ENCODE results near the gene SLAMF9.

SLAMF9 gene

DNA sequence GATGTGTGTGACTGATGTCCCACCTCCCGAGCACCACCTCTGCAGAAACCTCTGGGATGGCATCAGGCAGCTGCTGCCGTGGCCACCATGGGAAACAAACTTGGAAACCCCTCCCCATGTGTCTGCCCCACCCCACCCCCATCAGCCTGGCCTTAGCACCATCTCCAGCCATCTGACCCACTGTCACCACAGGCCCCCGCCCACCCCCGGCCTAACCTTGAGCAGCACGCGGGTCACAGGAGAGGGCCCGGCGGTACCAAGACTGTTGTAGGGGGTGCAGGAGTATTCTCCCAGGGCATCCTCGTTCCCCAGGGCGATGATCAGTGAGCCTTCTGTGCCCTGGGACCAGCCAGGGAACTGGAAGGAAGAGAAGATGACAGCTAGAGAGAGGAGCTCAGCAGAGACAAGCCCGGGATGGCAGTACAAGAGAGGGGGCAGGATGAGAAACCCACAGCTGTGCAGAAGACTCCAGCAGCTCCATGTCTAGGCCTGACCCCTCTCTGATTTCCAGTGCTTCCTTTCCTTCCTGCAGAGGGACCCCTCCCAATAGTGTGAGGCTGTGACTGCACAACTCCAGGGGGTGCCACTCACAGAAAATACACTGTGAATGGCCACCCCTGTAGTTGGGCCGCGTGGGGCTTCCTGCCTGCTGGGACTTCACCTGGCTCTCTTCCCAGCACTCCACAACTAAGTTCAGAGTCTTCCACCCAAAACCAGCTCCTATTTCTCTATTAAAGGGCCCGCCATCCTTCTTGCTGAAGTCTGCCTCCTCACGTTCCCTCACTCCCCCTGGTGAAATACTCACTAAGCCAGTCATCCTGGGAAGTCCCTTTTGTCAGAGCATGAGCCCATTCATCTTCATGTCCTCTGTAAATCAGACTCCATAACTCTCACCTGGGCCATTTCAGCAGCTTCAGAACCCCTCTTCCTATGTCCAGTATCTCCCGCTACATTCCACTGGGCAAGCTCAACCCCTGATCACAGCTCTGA is 21.4 kb downstream of the SLAMF9 start:
- no peak for DNase-seq

DNA sequence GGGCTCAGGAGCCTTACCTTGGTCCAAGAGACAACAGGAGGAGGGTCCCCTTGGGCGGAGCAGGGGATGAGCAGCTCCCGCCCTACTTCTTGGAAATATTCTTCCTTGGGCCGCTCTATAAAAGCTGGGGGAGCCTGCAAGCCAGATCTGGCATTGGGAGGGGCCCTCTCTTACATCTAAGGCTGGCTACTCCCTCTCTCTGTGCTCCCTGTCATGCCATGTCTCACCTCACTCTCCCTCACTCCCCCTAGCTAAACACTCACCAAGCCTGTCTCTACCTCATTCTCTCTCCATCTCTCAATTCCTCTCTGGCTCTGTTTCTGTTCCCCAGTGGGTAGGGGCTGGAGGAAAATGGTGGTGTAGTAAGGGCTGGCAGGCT is 22.3 kb downstream of the SLAMF9 start:
- no peak for DNase-seq

DNA sequence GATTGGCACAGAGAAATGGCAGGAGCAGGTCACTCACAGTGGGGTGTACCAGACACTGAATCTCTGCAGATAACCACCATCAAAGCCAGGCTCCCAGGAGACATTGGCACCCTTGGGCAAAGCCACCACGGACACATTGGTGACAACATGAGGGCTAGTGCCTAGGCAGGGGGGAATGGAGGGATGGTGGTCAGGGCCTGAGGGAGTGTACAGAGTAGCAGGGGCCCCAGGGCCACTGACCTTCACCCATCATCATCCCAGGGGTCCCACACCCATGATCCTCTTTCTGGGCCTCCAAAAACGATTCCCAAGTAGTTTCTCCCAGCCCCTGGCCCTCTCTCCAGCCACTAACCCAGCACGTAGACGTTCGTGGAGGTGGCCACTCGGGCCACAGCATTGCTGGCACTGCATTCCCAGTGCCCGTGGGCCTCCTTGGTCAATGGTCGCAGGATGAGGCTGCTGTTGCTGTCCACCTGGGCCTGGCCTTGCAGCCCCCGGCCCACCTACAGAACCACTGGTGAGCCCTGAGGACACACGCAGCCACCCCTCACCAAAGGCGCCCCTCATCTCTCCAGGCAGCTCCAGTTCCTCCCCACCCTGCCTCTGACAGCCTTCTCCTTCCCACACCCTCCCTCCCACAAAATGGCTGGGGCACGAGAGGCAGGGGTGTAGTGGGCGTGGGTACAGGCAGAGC is 22.8 kb downstream of the SLAMF9 start:
- no peak for DNase-seq

DNA sequence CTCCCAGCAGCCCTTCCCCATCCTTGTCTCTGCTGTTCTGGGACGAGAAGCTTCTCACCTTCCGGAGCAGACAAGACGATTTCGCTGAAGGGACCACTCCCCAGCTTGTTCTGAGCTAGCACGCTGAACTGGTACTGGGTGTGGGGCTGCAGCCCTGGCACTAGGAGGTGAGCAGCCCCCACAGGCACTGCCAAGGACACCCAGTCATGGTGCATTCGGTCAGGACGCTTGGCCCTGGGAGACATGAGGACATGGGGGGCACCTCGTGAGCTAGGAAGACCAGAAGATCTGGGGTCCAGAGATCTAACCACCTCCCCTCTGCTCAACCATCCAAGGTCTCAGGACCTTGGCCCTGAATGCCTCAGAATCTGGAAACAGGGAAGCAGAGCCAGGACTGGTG is 23.4 kb downstream of the SLAMF9 start:
- no peak for DNase-seq

DNA sequence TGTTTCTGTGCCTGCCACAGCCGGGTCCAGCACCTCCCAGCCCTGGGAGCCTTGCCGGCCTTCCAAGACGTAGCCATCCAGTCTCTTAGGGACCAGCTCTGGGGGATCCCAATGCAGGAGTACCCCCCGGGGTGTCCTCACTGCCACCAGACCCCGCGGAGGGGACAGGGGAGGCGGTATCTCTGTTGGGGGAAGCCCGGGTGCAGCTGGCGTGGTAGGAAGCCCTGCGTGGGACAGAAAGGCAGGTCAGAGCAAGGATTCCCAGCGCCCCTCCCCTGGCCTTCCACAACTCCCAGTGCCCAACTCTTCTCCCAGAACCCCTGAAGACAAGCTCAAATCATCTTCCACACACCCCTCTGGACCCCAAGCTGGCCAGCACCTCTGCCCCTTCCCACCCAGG is 23.8 kb downstream of the SLAMF9 start:
- DNase-seq, result no peak

DNA sequence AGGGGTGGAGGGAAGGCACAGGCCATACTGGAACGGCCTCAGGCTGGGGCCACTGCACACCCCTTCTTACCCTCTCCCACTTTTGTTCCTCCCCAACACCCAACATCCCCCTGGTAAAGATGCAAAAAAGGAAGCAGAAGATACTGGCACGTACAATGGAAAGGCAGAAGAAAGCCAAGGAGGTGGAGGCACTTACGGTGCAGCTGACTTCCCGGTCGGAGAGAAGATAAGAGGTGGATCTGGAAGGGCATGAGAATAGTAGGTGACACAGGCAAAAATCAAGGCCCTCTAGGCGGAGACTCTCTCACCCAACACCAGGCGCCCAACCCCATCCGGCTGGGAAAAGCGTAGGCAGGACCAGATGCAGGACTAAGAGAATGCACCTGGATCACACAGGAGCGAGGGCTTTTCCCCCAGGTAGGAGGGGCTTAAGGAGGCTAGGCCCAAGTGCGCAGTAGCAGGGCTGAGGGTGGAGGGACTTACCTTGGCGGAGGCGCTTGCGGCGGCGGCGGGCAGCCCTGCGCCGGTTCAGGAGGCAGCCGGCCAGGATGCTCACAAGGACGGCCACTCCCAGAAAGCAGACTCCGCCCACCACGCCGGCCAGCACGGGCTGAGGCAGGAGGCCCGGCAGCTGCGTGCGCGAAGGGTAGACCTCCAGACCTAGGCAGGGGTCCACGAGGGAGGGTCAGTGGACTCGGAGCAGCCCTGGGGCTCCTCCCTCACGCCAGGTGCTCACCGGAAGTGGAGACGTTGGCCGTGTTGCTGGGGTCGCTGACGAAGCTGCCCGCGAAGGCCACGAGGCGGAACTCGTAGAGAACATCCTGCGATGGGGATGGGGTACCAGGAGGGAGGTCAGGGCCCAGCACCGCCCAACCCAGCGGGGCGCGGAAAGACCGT is 24.6 kb downstream of the SLAMF9 start:
- no peak for DNase-seq

DNA sequence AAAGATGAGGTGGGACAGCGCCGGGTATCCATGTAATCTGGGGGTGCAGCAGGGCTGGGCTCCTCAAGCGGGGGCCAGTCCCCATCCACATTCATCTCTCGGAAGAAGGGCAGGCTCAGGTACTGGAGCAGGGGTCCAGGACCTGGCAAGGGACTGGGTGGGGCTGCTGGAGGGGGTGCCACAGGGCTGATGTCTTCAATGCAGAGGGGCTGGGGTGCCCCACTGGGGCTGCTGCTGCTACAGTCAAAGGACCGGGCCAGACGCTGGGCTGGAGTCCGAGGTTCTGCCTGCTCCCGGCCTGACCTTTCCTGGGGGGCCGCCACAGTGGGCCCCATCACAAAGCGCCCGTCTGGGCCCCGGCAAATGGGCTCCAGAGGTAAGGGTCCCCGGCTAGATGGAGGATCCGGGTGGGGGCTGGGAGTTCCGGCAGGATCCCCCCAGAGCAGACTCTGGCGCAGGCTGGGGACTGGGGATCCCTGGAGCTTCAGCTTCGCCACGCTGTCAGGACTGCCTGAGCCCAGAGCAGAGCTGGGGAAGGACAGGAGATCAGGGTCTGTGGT is 25.5 kb downstream of the SLAMF9 start:
- no peak for DNase-seq

DNA sequence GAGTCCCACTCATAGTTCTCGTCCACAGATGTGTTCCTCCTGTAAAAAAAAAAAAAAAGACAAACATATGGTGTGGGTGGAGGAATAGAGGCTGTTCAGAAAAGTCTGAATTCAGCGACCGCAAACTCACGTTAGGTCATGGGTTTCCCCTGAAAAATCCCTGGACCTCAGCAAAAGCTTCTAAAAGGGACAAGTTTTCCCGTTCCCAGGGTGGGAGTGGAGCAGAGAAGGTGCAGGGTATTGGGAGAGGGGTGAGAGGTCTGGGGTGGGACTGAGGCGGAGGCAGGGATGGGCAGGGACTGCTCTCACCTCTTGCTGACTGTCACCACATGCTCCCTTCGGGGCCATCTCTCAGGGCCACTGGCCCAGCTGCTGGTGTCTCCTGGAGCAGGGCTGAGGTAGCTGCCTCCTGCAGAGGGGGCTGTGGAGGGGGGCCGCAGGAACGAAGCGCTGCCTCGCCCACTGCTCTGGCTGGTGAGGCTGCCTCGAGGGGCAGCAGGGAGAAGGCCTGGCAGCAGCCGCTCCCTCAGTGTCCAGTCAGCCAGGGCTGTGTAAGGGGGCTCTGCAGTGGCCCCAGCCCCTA is 26.1 kb downstream of the SLAMF9 start:
- no peak for DNase-seq

DNA sequence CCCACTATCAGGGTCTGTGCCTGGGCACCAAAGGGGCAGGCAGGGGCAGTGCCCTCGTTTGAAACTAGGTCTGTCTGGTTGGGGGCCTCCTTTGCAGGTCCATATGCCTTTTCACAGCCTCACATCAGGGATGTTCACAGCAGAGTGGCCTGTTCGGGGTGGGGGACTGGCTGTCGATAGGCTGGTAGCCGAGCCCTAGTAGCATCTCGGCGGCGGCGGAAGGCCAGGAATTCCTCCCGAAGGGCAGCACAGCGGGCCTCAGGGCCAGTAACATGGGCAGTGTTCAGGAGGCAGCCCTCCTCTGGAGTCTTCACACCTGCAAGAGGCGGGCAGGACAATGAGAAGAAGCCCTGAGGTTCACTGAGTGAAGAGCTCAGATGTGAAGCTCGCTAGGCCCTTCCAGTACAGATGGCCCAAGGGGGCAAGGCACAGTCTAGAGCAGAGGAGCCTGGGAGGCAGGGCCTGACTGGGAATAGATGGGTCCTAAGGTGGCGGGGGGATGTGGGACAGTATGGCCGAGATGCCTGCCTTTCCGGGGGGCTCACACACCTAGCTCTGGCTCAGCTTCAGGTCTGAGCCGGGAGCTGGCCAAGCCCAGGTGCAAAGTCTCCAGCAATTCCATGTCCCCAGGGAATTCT is 26.7 kb downstream of the SLAMF9 start:
- no peak for DNase-seq

DNA sequence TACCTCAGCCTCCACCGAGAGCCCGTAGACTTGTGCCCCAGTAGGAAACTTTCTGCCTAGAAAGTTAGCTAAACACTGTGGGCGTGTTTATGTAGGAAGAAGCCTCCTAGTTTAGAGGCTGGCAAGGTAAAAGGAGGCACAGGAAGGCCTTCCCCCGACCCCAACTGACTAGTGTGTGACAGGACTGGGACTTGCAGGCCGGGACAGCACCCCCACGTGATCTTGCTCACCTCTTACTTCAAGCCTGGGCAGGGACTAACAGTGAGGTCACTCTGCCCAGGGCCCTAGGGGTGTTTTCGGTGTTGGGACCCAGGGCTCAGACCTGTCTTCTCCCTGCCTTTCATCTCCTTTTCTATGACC is 28.3 kb downstream of the SLAMF9 start:
- no peak for DNase-seq

DNA sequence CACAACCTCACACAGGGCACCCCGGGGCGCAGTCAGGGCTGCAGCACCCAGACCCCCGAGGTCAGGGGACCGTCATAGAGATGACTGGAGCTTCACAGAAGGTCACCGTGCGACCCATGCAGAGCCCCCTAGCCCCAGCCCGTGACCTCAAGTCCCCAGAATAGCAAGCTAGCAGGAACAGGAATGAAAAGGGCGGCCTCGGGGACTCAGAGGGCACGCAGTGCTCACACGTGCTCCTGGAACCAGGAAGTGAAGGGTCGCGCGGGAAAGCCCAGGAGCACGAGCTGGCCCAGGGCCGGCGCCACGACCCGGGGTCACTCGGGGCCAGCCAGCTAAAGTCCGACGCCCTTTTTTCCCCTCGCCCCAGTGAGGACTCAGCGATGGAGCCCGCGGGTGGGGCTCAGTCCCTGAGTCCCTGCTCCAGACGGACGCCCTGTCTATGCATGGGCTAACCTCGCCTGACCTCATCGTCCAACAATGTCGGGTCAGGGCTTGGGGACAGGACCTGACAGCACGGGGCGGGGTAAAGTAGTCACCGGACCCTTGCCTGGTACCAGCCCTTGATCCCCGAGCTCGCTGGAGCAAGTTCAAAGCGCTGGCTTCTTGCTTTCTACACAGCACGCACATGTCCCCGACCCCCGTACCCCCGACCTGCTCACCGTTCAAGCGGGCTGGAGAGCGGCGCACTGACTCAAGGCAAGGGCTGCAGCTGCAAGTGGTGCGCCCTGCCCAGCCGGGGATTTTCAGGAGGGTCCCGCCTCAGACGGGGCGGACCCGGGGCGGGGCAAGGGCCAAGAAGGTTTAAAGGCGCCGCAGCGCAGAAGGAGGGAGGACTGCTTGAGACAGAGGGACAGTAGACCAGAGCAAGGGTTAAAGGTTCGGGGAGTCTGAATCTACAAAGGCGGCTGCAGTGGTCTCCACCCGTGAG is 29.0 kb downstream of the SLAMF9 start, which contains the start of gene TAGLN2:
Gene TAGLN2 (minus strand): TSS at position 717 of the 928 bp plus-strand sequence. CDS start 4,998 bp downstream, outside the sequence.
- peak; percentile 97 for DNase-seq

DNA sequence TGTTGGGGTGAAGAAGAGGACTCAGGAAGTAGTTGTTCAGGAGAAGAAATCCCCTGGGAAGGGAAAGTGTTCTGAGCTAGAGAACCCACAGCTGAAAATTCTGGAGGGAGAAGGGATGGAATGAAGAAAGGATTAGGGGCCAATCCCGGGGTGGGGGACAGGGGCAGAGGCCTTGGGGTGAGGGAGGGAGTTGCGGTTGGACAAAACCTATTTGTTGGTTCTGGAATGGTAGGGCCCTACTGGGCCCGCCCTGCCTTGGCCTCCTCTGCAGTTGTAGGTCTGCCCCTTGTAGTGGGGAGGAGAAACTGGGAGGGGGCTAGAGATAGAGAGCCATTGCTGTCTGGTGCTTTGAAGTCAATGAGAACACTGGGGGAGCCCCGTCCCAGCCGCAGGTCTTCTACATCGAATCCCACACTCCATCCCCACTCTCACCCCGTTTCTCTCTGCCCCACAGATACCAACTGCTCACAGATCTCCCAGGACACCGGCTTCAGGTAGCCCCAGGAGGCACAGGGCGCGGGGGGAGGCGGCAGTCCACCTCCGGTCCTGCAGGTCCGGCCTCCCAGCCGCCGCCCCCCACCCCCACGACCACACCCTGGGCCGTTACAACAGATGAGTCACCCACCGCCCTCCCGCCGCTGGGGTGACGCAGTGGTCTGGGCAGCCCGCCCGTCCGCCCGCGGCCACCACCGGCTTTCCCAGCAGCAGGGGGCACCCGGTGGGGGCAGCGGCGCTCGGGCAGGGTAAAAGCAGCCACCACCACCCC is 29.8 kb downstream of the SLAMF9 start:
- peak; percentile 85 for DNase-seq

DNA sequence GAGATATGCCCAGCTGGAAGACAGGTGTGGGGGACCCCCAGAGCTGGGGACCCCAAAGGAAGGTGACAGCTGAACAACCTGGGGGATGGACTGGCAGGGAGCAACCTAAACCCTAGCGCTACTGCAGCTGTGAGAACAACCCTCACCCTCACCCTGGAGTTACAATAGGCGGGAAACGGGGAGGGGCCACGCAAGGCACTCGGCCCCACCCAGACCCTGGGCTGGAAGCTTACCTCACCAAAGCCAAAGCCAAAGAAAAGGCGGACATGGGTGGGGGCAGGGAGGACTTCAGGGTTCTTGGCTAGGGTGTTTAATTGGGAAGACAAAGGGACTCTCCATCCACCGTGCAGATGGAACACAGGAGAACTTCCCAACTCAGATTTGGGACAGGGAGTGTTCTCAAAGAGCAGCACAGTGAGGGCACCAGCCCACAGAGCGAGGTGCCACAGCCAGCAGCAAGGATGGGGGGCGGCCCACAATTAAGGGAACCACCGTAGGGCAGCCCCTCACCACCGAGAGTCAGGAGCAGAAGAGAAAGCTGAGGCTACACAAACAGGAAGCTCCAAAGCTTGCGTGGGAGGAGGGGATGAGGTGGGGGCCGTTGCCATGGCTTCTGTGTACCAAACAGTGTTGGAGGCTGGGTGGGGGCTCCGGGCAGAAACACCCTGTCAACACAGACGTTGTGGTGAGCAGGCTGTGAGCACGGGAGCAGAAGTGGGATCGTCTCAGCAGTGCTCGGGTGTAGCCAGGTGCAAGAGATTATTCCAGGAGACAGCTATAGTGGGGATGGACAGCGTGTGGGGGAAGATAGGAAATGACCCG is 30.6 kb downstream of the SLAMF9 start:
- DNase-seq, result peak; percentile 94

DNA sequence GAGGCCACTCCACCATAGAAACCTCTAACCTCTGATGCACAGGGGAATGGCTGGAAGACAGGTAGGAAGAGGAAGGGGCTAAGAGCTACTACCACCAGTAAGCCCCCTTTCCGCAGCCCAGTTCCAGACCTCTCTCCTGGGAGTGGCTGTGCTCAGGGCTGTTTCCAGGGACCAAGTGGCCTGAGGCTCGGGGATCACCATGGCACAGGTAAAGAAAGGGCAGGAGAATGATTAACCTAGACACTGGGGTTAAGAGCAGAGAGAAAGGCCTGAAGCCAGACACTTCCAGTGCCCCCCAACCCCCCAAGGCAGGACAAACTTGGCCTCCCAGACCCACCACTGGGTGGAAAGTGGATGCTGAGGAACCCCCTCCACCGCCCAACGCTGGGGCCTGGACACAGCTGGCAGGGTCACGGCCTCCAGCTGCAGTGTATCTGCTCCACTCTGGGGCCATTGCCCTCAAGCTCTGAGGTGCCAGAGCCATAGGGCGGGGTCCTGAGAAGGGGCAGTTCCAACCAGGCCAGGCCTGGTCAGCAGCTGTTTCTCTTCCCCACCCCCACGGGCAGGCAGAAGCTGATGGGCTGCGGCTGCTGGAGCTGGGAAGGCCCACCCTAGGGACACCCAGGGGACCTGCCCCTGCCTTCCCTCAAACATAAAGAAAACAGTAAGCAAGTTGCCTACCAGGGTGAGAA is 31.4 kb downstream of the SLAMF9 start:
- DNase-seq, result no peak

DNA sequence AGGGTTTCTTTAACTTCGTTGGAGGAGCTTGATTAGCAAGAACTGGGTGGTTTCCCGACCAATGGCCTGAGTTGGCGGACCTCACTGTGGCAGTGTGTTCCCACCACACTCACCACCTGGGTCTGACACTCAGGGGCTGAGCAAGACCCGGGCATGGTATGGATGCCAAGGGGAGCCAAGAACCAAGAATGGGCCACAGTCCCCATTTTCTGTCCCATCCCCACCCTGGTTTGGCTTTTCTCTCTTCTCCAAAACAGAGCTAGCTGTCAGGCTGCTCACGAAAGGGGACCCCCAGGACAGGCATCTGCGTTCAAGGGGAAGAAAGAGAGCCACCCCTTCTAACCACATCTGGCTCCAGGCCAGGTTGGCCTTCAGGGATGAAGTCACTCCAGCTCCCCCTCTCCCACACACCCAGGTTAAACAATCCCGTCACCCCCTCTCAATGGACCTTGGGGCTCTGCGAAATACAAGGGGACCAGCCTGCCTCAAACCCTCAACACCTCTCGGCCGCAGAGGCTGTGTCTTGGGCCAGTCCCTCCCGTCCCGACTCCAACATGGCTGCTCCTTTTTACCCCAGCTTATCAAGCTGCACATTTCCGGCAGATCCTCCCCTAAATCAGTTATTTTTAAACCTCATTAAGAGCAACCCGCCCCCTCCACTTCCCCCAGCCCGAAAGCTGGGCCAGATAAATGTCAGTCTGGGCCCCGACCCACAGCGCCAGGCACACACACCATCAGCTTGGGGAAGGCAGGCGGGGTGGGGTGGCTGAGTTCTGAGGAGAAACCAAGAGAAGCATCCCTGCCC is 32.1 kb downstream of the SLAMF9 start:
- DNase-seq, result peak; percentile 92

DNA sequence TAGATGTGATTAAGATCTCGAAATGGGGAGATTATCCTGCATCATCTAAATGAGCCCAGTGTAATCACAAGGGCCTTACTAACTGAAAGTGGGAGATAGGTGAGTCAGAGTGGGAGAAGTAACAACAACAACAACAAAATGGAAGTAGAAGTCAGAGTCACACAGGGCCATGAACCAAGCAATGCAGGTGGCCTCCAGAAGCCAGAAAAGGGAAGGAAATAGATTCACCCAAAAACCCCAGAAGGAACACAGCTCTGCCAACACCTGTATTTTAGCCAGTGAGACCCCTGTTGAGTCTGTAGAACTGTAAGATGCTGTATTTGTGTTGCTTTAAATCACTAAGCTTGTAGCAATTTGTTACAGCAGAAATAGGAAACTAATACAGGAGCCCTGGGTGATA is 32.8 kb downstream of the SLAMF9 start:
- DNase-seq, result no peak

DNA sequence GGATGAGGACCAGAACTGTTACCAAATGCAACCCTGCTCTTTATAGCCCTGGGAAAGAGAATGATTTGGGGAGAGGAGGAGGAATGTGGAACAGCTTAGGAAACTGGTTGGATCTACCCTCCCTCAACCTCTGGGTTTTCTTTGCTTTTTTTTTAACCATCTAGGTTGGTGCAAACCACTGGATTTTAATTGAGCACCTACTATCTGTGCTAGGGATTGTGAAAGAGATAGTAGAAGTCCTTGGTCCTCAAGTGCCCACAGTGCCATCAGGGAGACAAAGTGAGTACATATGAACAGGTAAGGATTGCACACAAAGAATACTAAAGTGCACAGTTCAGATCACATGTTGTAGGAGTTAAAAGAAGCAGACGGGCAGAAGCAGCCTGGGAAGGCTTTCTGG is 33.4 kb downstream of the SLAMF9 start:
- DNase-seq, result no peak

Data from hematopoietic multipotent progenitor cell treated with erythropoietin and hydrocortisone succinate and interleukin-3 and kit ligand, for 6 days (in vitro differentiated cells).